CD4-positive, alpha-beta T cell treated with Interleukin-4 for 1 hour (primary cell): Measurements from ENCODE around the gene MAP2K4.
"Not testable (repeated sequence)": the region's sequence is repeated elsewhere in the genome, so short reads cannot be mapped to it uniquely, and the experiment has no call there.

ENCODE experiments used
- DNase-seq, 2 donors: peaks; one replicate each; pipeline ENCODE4 v3.0.0-alpha.2; 2020 to 2022

The MAP2K4 gene

GRCh38 chr17:12094336-12094735, 73.7 kb downstream of the MAP2K4 start:
- DNase-seq, result no peak

- DNase-seq, result no peak
These were observed 74.8 kb downstream of the MAP2K4 start for GRCh38 chr17:12095522-12095921.

GRCh38 chr17:12097326-12097725, 76.6 kb downstream of the MAP2K4 start:
- no peak for DNase-seq

GRCh38 chr17:12098568-12098967, 77.9 kb downstream of the MAP2K4 start:
- no peak for DNase-seq

GRCh38 chr17:12099412-12099811, 78.7 kb downstream of the MAP2K4 start:
- no peak for DNase-seq

GRCh38 chr17:12104831-12105230, 84.2 kb downstream of the MAP2K4 start:
- no peak for DNase-seq

GRCh38 chr17:12107905-12108304, 87.2 kb downstream of the MAP2K4 start:
- DNase-seq, result no peak

- DNase-seq, result no peak
These were observed 90.2 kb downstream of the MAP2K4 start for GRCh38 chr17:12110906-12111305.

- DNase-seq, result no peak
These were observed 92.5 kb downstream of the MAP2K4 start for GRCh38 chr17:12113156-12113555.

GRCh38 chr17:12114686-12115418, 94.2 kb downstream of the MAP2K4 start:
- DNase-seq, result no peak

GRCh38 chr17:12116143-12116542, 95.5 kb downstream of the MAP2K4 start:
- no peak for DNase-seq

- no peak for DNase-seq
These were observed 97.9 kb downstream of the MAP2K4 start for GRCh38 chr17:12118617-12119016.

- no peak for DNase-seq
These were observed 101.4 kb downstream of the MAP2K4 start for GRCh38 chr17:12122075-12122474.

- DNase-seq, result no peak
These were observed 106.5 kb downstream of the MAP2K4 start for GRCh38 chr17:12127177-12127576.

GRCh38 chr17:12127667-12128066, 107.0 kb downstream of the MAP2K4 start:
- DNase-seq, result no peak

- no peak for DNase-seq
These were observed 108.3 kb downstream of the MAP2K4 start for GRCh38 chr17:12128946-12129345.

- DNase-seq, result no peak
These were observed 112.5 kb downstream of the MAP2K4 start for GRCh38 chr17:12133183-12133582.

- no peak for DNase-seq
These were observed 113.4 kb downstream of the MAP2K4 start for GRCh38 chr17:12134101-12134500.

GRCh38 chr17:12134587-12134986, 113.9 kb downstream of the MAP2K4 start:
- DNase-seq, result no peak

GRCh38 chr17:12136243-12136642, 115.6 kb downstream of the MAP2K4 start:
- no peak for DNase-seq

GRCh38 chr17:12136646-12137045, 116.0 kb downstream of the MAP2K4 start:
- DNase-seq, result no peak

GRCh38 chr17:12137859-12138258, 117.2 kb downstream of the MAP2K4 start:
- no peak for DNase-seq

- no peak for DNase-seq
These were observed 120.0 kb downstream of the MAP2K4 start for GRCh38 chr17:12140685-12141084.

- not testable (repeated sequence) for DNase-seq
These were observed 141.5 kb downstream of the MAP2K4 start for GRCh38 chr17:12162187-12162586.

GRCh38 chr17:12164085-12164484, 143.4 kb downstream of the MAP2K4 start:
- no peak for DNase-seq
